Nephron progenitor cell (in vitro differentiated cells): Measurements from ENCODE around the gene PLXNA4.
A peak's percentile ranks its signal among the peaks of the same experiment; 100 is the strongest.

Source experiments
- DNase-seq: peaks from one replicate; pipeline ENCODE4 v3.0.0; 2021
- H3K27ac Mint-ChIP-seq: 2 replicates; pipeline ENCODE4 v1.8.0; 2021; ENCODE audit warnings: mild to moderate bottlenecking, moderate library complexity, mixed read lengths
- H3K27me3 Mint-ChIP-seq: 2 replicates; pipeline ENCODE4 v1.8.0; 2021; ENCODE audit warnings: mild to moderate bottlenecking, low read depth, mixed read lengths; ENCODE audit not compliant: poor library complexity
- H3K36me3 Mint-ChIP-seq: 2 replicates; pipeline ENCODE4 v1.8.0; 2021; ENCODE audit warnings: low read depth, mixed read lengths
- H3K4me1 Mint-ChIP-seq: 2 replicates; pipeline ENCODE4 v1.8.0; 2021; ENCODE audit warnings: mixed read lengths
- H3K4me3 Mint-ChIP-seq: 2 replicates; pipeline ENCODE4 v1.8.0; 2021; ENCODE audit warnings: mild to moderate bottlenecking, moderate library complexity, mixed read lengths
- H3K9me3 Mint-ChIP-seq: 2 replicates; pipeline ENCODE4 v1.8.0; 2021; ENCODE audit warnings: mild to moderate bottlenecking, moderate library complexity, mixed read lengths
- CTCF ChIP-seq: fragments of 200-600 bp; sonication (generic); IDR thresholded peaks from 2 replicates; pipeline ENCODE4 v1.5.0; 2021; ENCODE audit warnings: antibody characterized with exemption

PLXNA4 gene

DNA sequence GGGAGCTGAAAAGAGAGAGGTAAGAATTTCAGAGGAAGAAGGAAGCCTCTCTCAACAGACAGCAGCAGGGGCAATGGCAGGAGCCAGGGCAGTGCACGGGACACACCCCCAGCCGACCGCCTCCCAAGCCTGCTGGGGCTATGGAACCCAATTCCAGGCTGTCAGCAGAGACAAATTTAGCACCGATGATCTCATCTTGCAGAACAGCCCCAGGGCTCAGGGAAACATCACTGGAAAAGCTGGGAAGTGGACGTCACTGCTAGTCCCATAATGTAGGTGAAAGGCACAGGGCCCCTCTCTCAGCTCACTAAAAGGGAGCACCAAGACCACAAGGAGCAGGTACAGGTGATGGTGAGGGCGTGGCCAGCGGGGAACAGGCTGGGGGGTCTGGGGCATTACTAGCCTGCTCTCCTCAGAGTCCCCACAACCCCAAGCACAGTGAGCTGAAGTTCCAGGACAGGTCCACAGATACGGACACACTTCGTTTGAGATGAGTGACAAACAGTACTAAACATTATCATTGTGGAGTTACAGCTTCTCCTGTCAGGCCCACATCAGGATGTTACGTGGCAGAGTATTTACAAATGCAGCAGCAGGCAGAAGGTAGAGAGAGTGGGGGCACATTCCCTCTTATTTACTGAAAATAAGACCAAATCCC lies 103.7 kb downstream of the PLXNA4 start:
- peaks cover 35% of the 10 kb centered on the region for H3K27me3 Mint-ChIP-seq
- TF ChIP-seq CTCF, result no peak
- peak overlapping the region; percentile 52 for H3K4me3 Mint-ChIP-seq
- no peak overlapping the region for H3K27ac Mint-ChIP-seq
- peaks cover 57% of the 10 kb centered on the region for H3K4me1 Mint-ChIP-seq
- H3K36me3 Mint-ChIP-seq, result no peaks in the 10 kb centered on the region
- peaks cover 4% of the 10 kb centered on the region for H3K9me3 Mint-ChIP-seq
- DNase-seq, result peak; percentile 55

DNA sequence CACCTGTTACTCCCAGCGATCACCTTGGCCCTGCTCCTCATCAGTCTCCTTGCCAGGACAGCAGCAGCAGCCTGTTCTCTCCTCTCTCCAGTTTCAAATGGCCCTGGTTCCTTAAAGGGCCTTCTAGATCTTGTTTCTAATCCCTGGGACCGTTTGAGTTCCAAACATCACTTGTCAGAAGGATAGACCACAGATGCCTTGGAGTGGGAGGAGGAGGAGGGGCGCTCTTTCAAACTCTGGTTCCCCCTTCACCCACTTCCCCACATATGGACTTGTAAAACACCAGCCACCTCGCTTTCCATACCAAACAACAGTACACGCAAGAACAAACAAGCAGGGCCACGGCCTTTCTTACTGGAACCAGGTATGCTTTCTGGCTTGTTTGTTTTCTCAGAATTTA lies 104.8 kb downstream of the PLXNA4 start:
- peaks cover 61% of the 10 kb centered on the region for H3K4me1 Mint-ChIP-seq
- H3K9me3 Mint-ChIP-seq, result no peaks in the 10 kb centered on the region
- TF ChIP-seq CTCF, result no peak
- peaks cover 38% of the 10 kb centered on the region for H3K27me3 Mint-ChIP-seq
- no peak overlapping the region for H3K27ac Mint-ChIP-seq
- H3K36me3 Mint-ChIP-seq, result no peaks in the 10 kb centered on the region
- DNase-seq, result no peak
- no peak overlapping the region for H3K4me3 Mint-ChIP-seq

DNA sequence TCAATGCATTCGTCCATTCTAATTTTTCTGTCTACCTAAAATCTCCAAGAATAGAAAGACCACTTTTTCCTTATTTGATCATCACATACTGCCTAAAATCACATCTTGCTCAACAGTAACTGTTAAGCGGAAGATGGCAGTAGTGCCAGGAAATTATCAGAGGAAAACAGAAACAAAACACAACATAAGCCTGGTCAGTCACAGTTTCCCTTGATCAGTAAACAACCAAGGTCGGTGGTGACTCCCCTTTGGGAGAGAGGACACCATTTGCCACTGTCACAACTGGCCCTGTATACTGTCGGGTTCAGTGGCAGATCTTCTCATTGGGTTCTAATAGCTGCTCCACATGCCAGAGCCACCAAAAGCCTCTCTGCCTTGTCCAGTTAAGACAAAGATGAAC lies 106.6 kb downstream of the PLXNA4 start:
- no peaks in the 10 kb centered on the region for H3K9me3 Mint-ChIP-seq
- no peak for TF ChIP-seq CTCF
- no peaks in the 10 kb centered on the region for H3K36me3 Mint-ChIP-seq

DNA sequence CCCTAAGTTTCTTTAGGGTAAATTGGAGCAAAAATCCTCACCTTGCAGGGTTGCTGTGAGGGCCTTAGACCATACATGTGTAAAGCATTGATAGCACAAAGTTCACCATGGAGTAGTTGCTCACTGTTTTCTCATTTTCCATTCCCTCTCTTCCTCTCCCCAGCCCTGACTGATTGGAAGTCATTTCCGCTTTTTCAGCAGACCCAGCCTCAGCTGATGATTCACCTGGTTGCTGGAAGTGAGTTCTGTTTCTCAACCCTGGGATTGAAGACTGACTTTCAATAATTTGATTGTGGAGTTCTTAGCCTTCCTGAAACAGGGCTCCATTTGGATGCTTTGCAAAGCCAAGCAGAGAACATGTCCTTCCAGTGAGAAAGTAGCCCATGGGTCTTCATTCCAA lies 107.0 kb downstream of the PLXNA4 start:
- H3K36me3 Mint-ChIP-seq, result no peaks in the 10 kb centered on the region
- peaks cover 44% of the 10 kb centered on the region for H3K4me1 Mint-ChIP-seq
- peaks cover 33% of the 10 kb centered on the region for H3K27me3 Mint-ChIP-seq
- no peak for DNase-seq
- H3K9me3 Mint-ChIP-seq, result no peaks in the 10 kb centered on the region
- H3K27ac Mint-ChIP-seq, result no peak overlapping the region
- no peak for TF ChIP-seq CTCF
- H3K4me3 Mint-ChIP-seq, result no peak overlapping the region

More for the DNA sequence above, 106.6 kb downstream of the PLXNA4 start:
- Mint-ChIP-seq H3K4me1 (peaks cover 48% of the 10 kb centered on the region), H3K27ac (no peak overlapping the region), H3K4me3 (no peak overlapping the region), H3K27me3 (peaks cover 29% of the 10 kb centered on the region)
- no peak for DNase-seq

DNA sequence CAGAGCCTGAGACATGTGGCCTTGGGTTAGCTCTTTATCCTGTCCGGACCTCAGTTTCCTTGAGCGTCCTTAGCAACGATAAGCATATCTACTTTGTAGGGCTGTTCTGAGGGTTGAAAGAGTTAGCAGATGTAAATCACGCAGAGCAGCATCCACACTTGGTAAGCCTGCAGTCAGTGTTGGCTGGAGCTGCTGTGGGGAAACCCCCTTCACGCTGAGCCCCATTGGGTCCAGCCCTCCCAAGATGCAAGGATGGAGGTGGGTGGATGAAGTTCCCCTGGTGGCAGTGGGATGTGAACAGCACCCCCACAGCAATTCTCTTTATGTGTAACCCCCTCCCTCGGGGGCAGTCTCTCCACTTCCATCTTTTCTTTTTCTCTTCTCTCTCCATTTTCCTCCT lies 109.9 kb downstream of the PLXNA4 start:
- TF ChIP-seq CTCF, result no peak
- DNase-seq, result no peak
- no peak overlapping the region for H3K4me3 Mint-ChIP-seq
- peaks cover 20% of the 10 kb centered on the region for H3K4me1 Mint-ChIP-seq
- no peaks in the 10 kb centered on the region for H3K36me3 Mint-ChIP-seq
- H3K27ac Mint-ChIP-seq, result no peak overlapping the region
- peaks cover 38% of the 10 kb centered on the region for H3K27me3 Mint-ChIP-seq
- no peaks in the 10 kb centered on the region for H3K9me3 Mint-ChIP-seq

DNA sequence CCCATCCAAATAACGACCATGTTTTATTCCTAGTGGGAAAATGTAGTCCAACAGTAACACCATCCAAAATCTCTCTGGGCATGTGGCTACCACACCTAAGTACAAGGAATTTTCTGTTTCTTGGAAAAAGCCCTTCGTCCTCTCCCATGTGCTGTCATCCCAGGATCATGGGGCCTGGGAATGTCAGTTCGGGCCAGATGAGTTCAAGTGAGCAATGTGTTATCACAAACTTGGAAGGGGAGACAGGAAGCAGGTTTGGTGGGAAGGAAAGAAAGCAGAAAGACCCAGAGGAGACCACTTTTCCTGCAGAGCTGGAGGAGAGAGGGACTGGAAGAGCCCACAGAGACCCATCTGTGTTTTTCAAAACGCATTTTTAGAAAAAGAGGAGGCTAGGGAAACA lies 110.8 kb downstream of the PLXNA4 start:
- Mint-ChIP-seq H3K27me3 (peaks cover 34% of the 10 kb centered on the region), H3K4me3 (no peak overlapping the region), H3K4me1 (peaks cover 23% of the 10 kb centered on the region), H3K9me3 (no peaks in the 10 kb centered on the region), H3K36me3 (no peaks in the 10 kb centered on the region), H3K27ac (no peak overlapping the region)
- no peak for DNase-seq
- no peak for TF ChIP-seq CTCF
